ENCODE measurements around the gene TBC1D1.

Gene TBC1D1

DNA sequence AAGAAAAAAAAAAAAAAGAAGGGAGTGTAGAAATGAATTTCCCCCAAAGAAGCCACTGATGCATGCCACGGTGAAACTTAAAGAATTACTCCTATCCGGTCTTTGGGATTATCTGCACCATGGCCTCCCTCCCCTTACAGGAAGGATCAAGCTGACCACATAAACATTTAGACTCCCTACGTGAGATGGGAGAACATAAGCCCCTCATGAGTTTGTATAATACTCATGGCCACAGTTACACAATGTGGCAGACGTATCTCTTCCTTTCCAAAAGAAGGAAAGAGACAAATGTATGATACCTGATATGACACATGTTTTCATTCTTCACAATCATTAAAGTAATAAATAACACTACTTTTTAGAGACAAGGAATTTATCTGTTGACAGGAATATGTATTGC, 66.1 kb downstream of the TBC1D1 start:
- Histone ChIP-seq H3K27me3 (replicated peaks; ENCODE audit: insufficient read depth, low read length) (no peaks in the 10 kb centered on the region), H3F3A (ENCODE audit: insufficient read depth, low read length) (no peaks in the 10 kb centered on the region), H3K9me3 (replicated peaks; ENCODE audit: insufficient read depth, low read length) (no peaks in the 10 kb centered on the region), H3K36me3 (replicated peaks; ENCODE audit: insufficient read depth, low read length) (no peaks in the 10 kb centered on the region), H3K4me2 (ENCODE audit: low read depth, low read length) (no peak overlapping the region), H3K4me3 (ENCODE audit: low read length) (no peak overlapping the region), H3K9ac (ENCODE audit: low read length) (no peak overlapping the region), H2AFZ (ENCODE audit: low read length) (no peak overlapping the region), H3K79me2 (ENCODE audit: low read length) (no peaks in the 10 kb centered on the region), H4K20me1 (ENCODE audit: insufficient read depth, low read length) (no peaks in the 10 kb centered on the region), H3K27ac (ENCODE audit: low read length) (no peak overlapping the region), H3K4me1 (ENCODE audit: low read length) (no peaks in the 10 kb centered on the region), H3K9me2 (replicated peaks; ENCODE audit: insufficient read depth, low read length) (no peaks in the 10 kb centered on the region)
- DNase-seq, result no peak
- TF ChIP-seq, protein P1, sequence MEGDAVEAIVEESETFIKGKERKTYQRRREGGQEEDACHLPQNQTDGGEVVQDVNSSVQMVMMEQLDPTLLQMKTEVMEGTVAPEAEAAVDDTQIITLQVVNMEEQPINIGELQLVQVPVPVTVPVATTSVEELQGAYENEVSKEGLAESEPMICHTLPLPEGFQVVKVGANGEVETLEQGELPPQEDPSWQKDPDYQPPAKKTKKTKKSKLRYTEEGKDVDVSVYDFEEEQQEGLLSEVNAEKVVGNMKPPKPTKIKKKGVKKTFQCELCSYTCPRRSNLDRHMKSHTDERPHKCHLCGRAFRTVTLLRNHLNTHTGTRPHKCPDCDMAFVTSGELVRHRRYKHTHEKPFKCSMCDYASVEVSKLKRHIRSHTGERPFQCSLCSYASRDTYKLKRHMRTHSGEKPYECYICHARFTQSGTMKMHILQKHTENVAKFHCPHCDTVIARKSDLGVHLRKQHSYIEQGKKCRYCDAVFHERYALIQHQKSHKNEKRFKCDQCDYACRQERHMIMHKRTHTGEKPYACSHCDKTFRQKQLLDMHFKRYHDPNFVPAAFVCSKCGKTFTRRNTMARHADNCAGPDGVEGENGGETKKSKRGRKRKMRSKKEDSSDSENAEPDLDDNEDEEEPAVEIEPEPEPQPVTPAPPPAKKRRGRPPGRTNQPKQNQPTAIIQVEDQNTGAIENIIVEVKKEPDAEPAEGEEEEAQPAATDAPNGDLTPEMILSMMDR (IDR thresholded peaks at IDR 0.05; ENCODE audit: low read length), result no peak
- TF ChIP-seq EZH2phosphoT487 (IDR thresholded peaks at IDR 0.05; ENCODE audit: low read length), result no peak
- TF ChIP-seq EZH2 (optimal IDR thresholded peaks at IDR 0.05; ENCODE audit: low read depth, low read length), result no peak

GRCh38 chr4:37958932-37959331, 68.0 kb downstream of the TBC1D1 start:
- Histone ChIP-seq H3K4me3 (ENCODE audit: low read length) (no peak overlapping the region), H2AFZ (ENCODE audit: low read length) (no peak overlapping the region), H3K9me2 (replicated peaks; ENCODE audit: insufficient read depth, low read length) (no peaks in the 10 kb centered on the region), H3F3A (ENCODE audit: insufficient read depth, low read length) (no peaks in the 10 kb centered on the region), H3K4me2 (ENCODE audit: low read depth, low read length) (no peak overlapping the region), H3K27me3 (replicated peaks; ENCODE audit: insufficient read depth, low read length) (no peaks in the 10 kb centered on the region), H3K9ac (ENCODE audit: low read length) (no peak overlapping the region), H3K4me1 (ENCODE audit: low read length) (no peaks in the 10 kb centered on the region), H3K36me3 (replicated peaks; ENCODE audit: insufficient read depth, low read length) (no peaks in the 10 kb centered on the region), H3K27ac (ENCODE audit: low read length) (no peak overlapping the region), H4K20me1 (ENCODE audit: insufficient read depth, low read length) (no peaks in the 10 kb centered on the region), H3K79me2 (ENCODE audit: low read length) (no peaks in the 10 kb centered on the region), H3K9me3 (replicated peaks; ENCODE audit: insufficient read depth, low read length) (no peaks in the 10 kb centered on the region)
- no peak for DNase-seq
- TF ChIP-seq, protein P1 (IDR thresholded peaks at IDR 0.05; ENCODE audit: low read length), result no peak
- no peak for TF ChIP-seq EZH2 (optimal IDR thresholded peaks at IDR 0.05; ENCODE audit: low read depth, low read length)
- no peak for TF ChIP-seq EZH2phosphoT487 (IDR thresholded peaks at IDR 0.05; ENCODE audit: low read length)

DNA sequence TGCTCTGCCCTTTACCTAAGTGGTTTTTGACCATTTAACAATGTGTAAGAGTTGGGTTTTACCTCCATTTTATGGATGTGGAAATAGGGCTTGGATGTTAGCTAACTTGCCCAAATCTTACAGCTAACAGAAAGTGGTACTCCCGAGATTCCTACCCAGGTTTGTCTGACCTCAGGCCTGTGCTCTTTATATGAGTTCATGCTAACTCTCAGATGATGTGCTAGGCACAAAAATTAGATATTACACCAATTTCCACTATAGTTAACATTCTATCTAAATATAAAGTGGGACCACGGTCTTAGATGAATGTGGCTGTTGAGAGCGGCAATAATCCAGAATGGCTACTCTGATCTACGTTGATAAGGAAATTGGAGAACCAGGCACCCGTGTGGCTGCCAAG, 69.2 kb downstream of the TBC1D1 start, which contains the start of gene PTTG2:
Gene PTTG2, plus strand, starts transcription at position 301 of the 400 bp plus-strand sequence. Its CDS starts 37 bp downstream, at position 338.
- Histone ChIP-seq H4K20me1 (ENCODE audit: insufficient read depth, low read length) (no peaks in the 10 kb centered on the region), H3F3A (ENCODE audit: insufficient read depth, low read length) (no peaks in the 10 kb centered on the region), H2AFZ (ENCODE audit: low read length) (no peak within 1 kb of the TSS), H3K4me1 (ENCODE audit: low read length) (no peaks in the 10 kb centered on the region), H3K9me3 (replicated peaks; ENCODE audit: insufficient read depth, low read length) (no peaks in the 10 kb centered on the region), H3K27me3 (replicated peaks; ENCODE audit: insufficient read depth, low read length) (no peaks in the 10 kb centered on the region), H3K4me3 (ENCODE audit: low read length) (no peak within 1 kb of the TSS), H3K9me2 (replicated peaks; ENCODE audit: insufficient read depth, low read length) (no peaks in the 10 kb centered on the region), H3K27ac (ENCODE audit: low read length) (no peak within 1 kb of the TSS), H3K36me3 (replicated peaks; ENCODE audit: insufficient read depth, low read length) (no peaks in the 10 kb centered on the region), H3K79me2 (ENCODE audit: low read length) (no peaks in the 10 kb centered on the region), H3K4me2 (ENCODE audit: low read depth, low read length) (no peak within 1 kb of the TSS), H3K9ac (ENCODE audit: low read length) (no peak within 1 kb of the TSS)
- no peak for DNase-seq
- no peak for TF ChIP-seq EZH2phosphoT487 (IDR thresholded peaks at IDR 0.05; ENCODE audit: low read length)
- TF ChIP-seq EZH2 (optimal IDR thresholded peaks at IDR 0.05; ENCODE audit: low read depth, low read length), result no peak
- TF ChIP-seq, protein P1 (IDR thresholded peaks at IDR 0.05; ENCODE audit: low read length), result no peak

Measured in MM.1S (cell line).